ENCODE results near the gene ITIH4. TPM values are rescaled to one million over a fixed set of nuclear protein-coding genes. Genes with fewer than 3 reads are reported as not detected.

The ITIH4 gene
- total RNA-seq, 2 donors from 2014 or later = 6.0 to 6.2 TPM

DNA sequence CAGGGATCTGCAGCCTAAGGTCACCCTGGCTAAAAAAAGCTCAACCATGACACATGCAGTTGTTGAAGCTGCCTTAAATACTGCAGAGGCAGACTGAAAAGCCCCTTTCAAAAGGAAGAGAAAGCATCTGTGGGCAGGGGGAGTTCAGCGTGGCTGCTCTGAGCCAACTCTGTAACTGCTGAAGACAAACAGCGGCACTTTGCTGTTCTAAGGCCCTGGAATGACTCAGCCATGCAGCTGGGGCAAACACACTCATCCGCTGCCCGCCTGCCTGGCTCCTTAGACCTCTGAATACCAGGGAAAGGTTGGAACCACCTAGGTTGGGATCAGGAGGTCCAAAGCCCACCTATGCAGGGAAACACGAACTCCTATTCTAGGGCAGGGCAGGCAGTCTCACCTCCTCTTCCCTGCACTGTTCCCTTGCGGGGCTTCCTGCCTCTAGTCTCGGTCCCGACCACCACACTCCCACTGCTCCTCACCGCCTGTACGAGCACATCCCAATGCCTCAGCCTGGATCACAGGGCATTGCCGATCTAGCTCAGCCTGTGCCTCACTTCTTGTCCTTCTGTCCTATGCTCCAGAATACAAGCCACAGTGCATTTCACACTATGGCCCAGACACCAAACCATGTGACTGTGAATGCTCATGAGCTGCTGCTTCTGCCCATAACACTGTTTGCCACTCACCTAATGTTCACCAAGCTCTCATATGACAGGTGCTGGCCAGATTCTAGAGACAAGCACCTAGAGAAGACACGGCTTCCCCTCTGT, 10.9 kb upstream of the ITIH4 start:
- Histone ChIP-seq H3K4me1 (ENCODE audit: control insufficient read depth, insufficient read depth, low read length) (peaks cover 6% of the 10 kb centered on the region), H3K36me3 (ENCODE audit: control insufficient read depth, insufficient read depth, low read length) (no peaks in the 10 kb centered on the region), H3K27ac (ENCODE audit: low read depth, low read length) (no peak overlapping the region), H3K4me3 (ENCODE audit: low read length) (no peak overlapping the region), H3K27me3 (ENCODE audit: control insufficient read depth, insufficient read depth, low read length, poor library complexity, severe bottlenecking) (no peaks in the 10 kb centered on the region), H3K9me3 (ENCODE audit: control insufficient read depth, low read length) (no peaks in the 10 kb centered on the region), H3K9ac (ENCODE audit: extremely low read depth, low read length, poor library complexity, severe bottlenecking) (no peak overlapping the region)
- no peak for DNase-seq
- Mint-ChIP-seq H3K4me1 (peaks cover 5% of the 10 kb centered on the region), H3K27ac (peak overlapping the region; percentile 12), H3K9me3 (no peaks in the 10 kb centered on the region), H3K4me3 (no peak overlapping the region), H3K36me3 (ENCODE audit: low read depth) (peaks cover 2% of the 10 kb centered on the region), H3K27me3 (ENCODE audit: insufficient read depth) (no peaks in the 10 kb centered on the region)
- TF ChIP-seq, protein P1, sequence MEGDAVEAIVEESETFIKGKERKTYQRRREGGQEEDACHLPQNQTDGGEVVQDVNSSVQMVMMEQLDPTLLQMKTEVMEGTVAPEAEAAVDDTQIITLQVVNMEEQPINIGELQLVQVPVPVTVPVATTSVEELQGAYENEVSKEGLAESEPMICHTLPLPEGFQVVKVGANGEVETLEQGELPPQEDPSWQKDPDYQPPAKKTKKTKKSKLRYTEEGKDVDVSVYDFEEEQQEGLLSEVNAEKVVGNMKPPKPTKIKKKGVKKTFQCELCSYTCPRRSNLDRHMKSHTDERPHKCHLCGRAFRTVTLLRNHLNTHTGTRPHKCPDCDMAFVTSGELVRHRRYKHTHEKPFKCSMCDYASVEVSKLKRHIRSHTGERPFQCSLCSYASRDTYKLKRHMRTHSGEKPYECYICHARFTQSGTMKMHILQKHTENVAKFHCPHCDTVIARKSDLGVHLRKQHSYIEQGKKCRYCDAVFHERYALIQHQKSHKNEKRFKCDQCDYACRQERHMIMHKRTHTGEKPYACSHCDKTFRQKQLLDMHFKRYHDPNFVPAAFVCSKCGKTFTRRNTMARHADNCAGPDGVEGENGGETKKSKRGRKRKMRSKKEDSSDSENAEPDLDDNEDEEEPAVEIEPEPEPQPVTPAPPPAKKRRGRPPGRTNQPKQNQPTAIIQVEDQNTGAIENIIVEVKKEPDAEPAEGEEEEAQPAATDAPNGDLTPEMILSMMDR (conservative IDR thresholded peaks at IDR 0.05) = no peak
- 88 to 93% methylated on average over 4 to 12 of the region's 12 CpGs for WGBS, 2 experiments (ENCODE audit: insufficient coverage in 1 of 2, insufficient read length in 1 of 2)

DNA sequence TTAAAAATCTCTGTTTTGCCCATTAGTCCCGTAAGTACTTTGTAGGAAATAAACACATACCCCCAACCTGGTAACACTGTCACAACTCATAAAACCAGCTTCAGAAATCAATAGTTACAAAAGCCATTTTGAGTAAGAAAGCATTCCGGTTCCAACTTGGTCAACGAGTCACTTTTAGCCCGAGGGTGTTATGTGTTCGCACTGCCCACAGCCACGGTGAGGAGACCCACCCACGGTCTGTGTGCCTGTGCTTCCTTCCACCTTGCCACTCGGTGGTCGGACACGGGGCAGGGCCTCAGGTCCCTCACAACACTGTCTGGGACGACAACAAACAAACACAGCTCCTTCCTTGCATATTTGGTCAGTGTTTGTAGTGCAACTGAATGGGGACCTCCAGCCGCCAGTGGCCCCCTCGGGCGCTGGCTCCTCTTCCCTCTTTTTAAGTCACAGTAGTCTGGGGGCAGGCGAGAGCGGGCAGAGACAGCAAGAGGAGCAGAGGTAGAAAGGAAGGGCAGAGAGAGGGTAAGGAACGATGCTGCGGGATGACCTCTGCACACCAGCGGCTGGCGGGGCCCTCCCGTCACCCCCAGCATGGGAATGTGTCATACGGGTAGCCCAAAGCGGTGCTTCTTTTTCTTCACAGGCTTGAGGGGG, 9.5 kb upstream of the ITIH4 start:
- Histone ChIP-seq H3K27ac (ENCODE audit: low read depth, low read length) (no peak overlapping the region), H3K4me3 (ENCODE audit: low read length) (no peak overlapping the region), H3K27me3 (ENCODE audit: control insufficient read depth, insufficient read depth, low read length, poor library complexity, severe bottlenecking) (no peaks in the 10 kb centered on the region), H3K4me1 (ENCODE audit: control insufficient read depth, insufficient read depth, low read length) (peaks cover 10% of the 10 kb centered on the region), H3K9me3 (ENCODE audit: control insufficient read depth, low read length) (no peaks in the 10 kb centered on the region), H3K9ac (ENCODE audit: extremely low read depth, low read length, poor library complexity, severe bottlenecking) (no peak overlapping the region), H3K36me3 (ENCODE audit: control insufficient read depth, insufficient read depth, low read length) (no peaks in the 10 kb centered on the region)
- Mint-ChIP-seq H3K27ac (peak overlapping the region; percentile 18), H3K27me3 (ENCODE audit: insufficient read depth) (no peaks in the 10 kb centered on the region), H3K4me3 (no peak overlapping the region), H3K36me3 (ENCODE audit: low read depth) (peaks cover 4% of the 10 kb centered on the region), H3K9me3 (no peaks in the 10 kb centered on the region), H3K4me1 (peaks cover 11% of the 10 kb centered on the region)
- TF ChIP-seq, protein P1 (conservative IDR thresholded peaks at IDR 0.05) = no peak
- no peak for DNase-seq
- 92 to 93% methylated on average over 19 to 23 of the region's 23 CpGs for WGBS, 2 experiments (ENCODE audit: insufficient coverage in 1 of 2, insufficient read length in 1 of 2)

DNA sequence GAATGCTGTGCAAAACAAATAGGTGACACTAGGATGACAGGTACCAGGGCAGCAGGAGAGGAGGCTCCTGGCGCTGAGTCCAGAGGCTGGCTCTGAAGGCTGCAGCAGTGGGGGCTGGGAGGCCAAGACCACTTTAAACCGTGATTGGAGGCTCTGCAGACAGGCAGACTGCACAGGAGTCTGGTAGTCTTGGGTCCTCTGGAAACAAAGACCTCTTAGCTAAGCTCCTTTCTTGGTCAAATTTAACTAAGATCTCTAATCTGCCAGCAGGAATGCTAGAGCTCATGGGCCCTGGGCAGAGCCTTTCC, 8.8 kb upstream of the ITIH4 start:
- Mint-ChIP-seq H3K27ac (peak overlapping the region; percentile 87), H3K4me3 (no peak overlapping the region), H3K27me3 (ENCODE audit: insufficient read depth) (no peaks in the 10 kb centered on the region), H3K9me3 (no peaks in the 10 kb centered on the region), H3K4me1 (peaks cover 19% of the 10 kb centered on the region), H3K36me3 (ENCODE audit: low read depth) (peaks cover 4% of the 10 kb centered on the region)
- 83 to 87% methylated on average over 2 of the region's 2 CpGs for WGBS, 2 experiments (ENCODE audit: insufficient coverage in 1 of 2, insufficient read length in 1 of 2)
- Histone ChIP-seq H3K9ac (ENCODE audit: extremely low read depth, low read length, poor library complexity, severe bottlenecking) (no peak overlapping the region), H3K4me1 (ENCODE audit: control insufficient read depth, insufficient read depth, low read length) (peaks cover 10% of the 10 kb centered on the region), H3K27ac (ENCODE audit: low read depth, low read length) (peak overlapping the region; percentile 63), H3K4me3 (ENCODE audit: low read length) (peak overlapping the region; percentile 23), H3K27me3 (ENCODE audit: control insufficient read depth, insufficient read depth, low read length, poor library complexity, severe bottlenecking) (no peaks in the 10 kb centered on the region), H3K9me3 (ENCODE audit: control insufficient read depth, low read length) (no peaks in the 10 kb centered on the region), H3K36me3 (ENCODE audit: control insufficient read depth, insufficient read depth, low read length) (no peaks in the 10 kb centered on the region)
- TF ChIP-seq, protein P1 (conservative IDR thresholded peaks at IDR 0.05) = no peak
- no peak for DNase-seq
